HG02943 (cell line): ENCODE measurements around the gene CSN1S1.

Experiments used
- ATAC-seq: cut with Tn5 transposase; IDR thresholded peaks from one replicate; pipeline ENCODE4 v1.9.1; 2021; ENCODE audit warnings: mild to moderate bottlenecking, low read depth, moderate library complexity; ENCODE audit not compliant: unreplicated experiment

CSN1S1 gene

DNA sequence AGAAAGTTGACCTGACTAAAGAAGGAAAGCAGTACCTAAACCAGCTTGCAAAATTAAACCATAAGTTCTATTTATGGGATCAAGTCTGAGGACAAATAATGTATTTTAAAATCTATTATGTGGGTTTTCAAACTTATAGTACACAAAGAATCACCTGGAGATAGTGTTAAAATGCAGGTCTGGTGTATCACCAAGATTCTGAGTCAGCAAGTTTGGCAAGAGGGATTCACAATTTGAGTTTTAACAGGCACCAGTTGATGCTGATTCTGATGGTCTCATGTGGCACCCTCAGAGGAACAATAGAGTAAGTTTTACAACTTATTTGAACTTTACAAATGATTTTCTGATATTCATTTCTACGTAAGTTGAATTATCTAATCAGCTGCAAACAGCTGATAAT, 55.8 kb downstream of the CSN1S1 start:
- ATAC-seq: no peak

DNA sequence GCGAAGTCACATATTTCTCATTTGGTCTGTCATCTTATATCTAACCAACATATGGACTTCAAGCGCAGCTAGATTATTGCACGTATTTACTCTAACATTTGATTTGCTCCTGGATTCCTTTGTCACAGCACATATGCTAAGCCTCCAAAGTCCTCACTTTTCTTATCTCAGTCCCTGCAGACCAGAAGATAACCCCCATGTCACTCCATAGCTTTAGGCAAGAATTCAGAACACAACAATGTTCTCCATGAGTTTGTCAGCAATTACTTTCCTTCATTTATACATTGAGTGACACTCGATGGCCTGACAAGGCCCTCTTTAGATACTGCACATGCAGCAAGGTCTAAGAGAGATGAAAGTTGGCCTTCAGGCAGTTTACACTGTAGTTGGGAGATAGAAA, 60.1 kb downstream of the CSN1S1 start:
- no peak for ATAC-seq

DNA sequence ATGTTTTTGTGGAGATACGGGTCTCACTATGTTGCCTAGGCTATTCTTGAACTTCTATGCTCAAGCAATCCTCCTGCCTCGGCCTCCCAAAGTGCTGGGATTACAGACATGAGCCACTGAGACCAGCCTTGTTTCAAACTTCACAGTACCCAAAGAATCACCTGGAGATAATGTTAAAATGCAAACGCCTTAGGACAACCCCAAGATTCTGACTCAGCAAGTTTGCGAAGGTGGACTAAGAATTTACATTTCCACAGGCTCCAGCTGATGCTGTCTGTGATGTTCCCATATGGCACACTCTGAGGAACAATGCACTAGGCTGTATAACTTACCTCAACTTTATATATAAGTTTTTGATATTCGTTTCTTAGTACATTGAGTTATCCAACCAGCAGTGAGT, 63.9 kb downstream of the CSN1S1 start:
- no peak for ATAC-seq

DNA sequence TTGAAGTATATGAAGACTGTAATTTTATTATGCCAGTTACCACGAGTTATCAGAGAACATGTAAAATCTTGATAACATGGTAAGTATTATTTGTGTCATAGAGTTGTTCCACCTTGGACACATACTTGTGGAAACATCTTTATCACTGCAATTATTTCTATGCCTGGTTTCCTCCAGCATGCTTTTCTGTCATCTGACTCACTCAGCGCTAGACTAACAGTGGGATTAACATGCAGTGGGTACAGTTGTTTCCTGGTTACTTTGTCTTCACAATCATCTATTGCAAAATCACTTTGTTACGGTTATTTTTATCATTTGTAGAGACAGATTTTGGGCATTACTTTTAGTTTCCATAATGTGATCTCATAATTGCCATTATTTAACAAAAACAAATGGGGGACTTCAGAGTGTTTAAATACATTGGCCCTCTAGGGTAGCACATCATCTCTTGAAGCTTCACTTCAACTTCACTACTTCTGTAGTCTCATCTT, 64.7 kb downstream of the CSN1S1 start, which contains the start of gene STATH:
TSS of gene STATH (plus strand) at position 441 of the 491 bp plus-strand sequence. CDS start 2,472 bp downstream, outside the sequence.
- no peak for ATAC-seq
